ENCODE results near the gene ZFR. TPM values are rescaled to one million over a fixed set of nuclear protein-coding genes. Genes with fewer than 3 reads are reported as not detected.

Gene ZFR
- polyA plus RNA-seq, 1 of the 3 experiments (the other 2 are of a cell fraction) = 24.6 TPM

GRCh38 chr5:32434221-32434620 lies 10.3 kb downstream of the ZFR start:
- POLR2A ChIA-PET = no interaction called here
- TF ChIP-seq USF1 (IDR thresholded peaks at IDR 0.05; ENCODE audit: borderline replicate concordance, low read depth) (no peak), MEF2A (IDR thresholded peaks at IDR 0.05; ENCODE audit: borderline replicate concordance, low read depth) (no peak), CHD2 (IDR thresholded peaks at IDR 0.05; ENCODE audit: low read length, partially characterized antibody) (no peak), USF2 (IDR thresholded peaks at IDR 0.05; ENCODE audit: borderline replicate concordance, low read depth, low read length) (no peak), ZBTB33 (IDR thresholded peaks at IDR 0.05; ENCODE audit: borderline replicate concordance, low read depth) (no peak), FOXJ3 (CRISPR knock-in tag; IDR thresholded peaks at IDR 0.05) (no peak), NFIC (IDR thresholded peaks at IDR 0.05; ENCODE audit: borderline replicate concordance) (no peak), YY1 (IDR thresholded peaks at IDR 0.05; ENCODE audit: low read depth) (no peak), RXRA (IDR thresholded peaks at IDR 0.05; ENCODE audit: borderline replicate concordance, low read depth) (no peak), POLR2AphosphoS5 (IDR thresholded peaks at IDR 0.05; ENCODE audit: low read depth, low read length) (no peak), GATA2 (CRISPR knock-in tag; IDR thresholded peaks at IDR 0.05) (no peak), PBX3 (IDR thresholded peaks at IDR 0.05) (no peak), GABPA (IDR thresholded peaks at IDR 0.05; ENCODE audit: low read depth) (no peak), EP300 (IDR thresholded peaks at IDR 0.05; ENCODE audit: borderline replicate concordance in 1 of 2, low read depth in 1 of 2, low read length in 1 of 2) (no peak), NRF1 (IDR thresholded peaks at IDR 0.05; ENCODE audit: low read depth, low read length) (no peak), SIN3A (IDR thresholded peaks at IDR 0.05; ENCODE audit: borderline replicate concordance, low read depth, low read length) (no peak), FOXM1 (IDR thresholded peaks at IDR 0.05; ENCODE audit: low read depth) (no peak)
- TF ChIP-seq, protein P1, sequence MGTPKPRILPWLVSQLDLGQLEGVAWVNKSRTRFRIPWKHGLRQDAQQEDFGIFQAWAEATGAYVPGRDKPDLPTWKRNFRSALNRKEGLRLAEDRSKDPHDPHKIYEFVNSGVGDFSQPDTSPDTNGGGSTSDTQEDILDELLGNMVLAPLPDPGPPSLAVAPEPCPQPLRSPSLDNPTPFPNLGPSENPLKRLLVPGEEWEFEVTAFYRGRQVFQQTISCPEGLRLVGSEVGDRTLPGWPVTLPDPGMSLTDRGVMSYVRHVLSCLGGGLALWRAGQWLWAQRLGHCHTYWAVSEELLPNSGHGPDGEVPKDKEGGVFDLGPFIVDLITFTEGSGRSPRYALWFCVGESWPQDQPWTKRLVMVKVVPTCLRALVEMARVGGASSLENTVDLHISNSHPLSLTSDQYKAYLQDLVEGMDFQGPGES (IDR thresholded peaks at IDR 0.05; ENCODE audit: low read depth, low read length) = no peak
- Histone ChIP-seq H3K36me3 (replicated peaks in 1 of 2; ENCODE audit: control insufficient read depth in 1 of 2, insufficient read depth in 2 of 2, low read length in 1 of 2) (peaks cover 9 to 32% of the 10 kb centered on the region in 2 experiments), H3K9me3 (no peaks in the 10 kb centered on the region), H3K4me3 (ENCODE audit: low read depth in 2 of 2, low read length in 1 of 2) (no peak overlapping the region), H3K4me2 (no peak overlapping the region), H3K27me3 (ENCODE audit: insufficient read depth) (no peaks in the 10 kb centered on the region), H3K9ac (no peak overlapping the region), H3K27ac (ENCODE audit: low read depth in 2 of 2, low read length in 1 of 2) (no peak overlapping the region), H3K79me2 (ENCODE audit: insufficient read depth) (peaks cover 100% of the 10 kb centered on the region), H2AFZ (ENCODE audit: low read depth) (no peak overlapping the region), H4K20me1 (ENCODE audit: insufficient read depth) (peaks cover 95% of the 10 kb centered on the region), H3F3A (replicated peaks; ENCODE audit: insufficient read depth) (peaks cover 20% of the 10 kb centered on the region), H3K4me1 (ENCODE audit: control insufficient read depth in 1 of 2, insufficient read depth in 2 of 2, low read depth in 1 of 2, low read length in 1 of 2) (no peaks in the 10 kb centered on the region; a peak in 1 of 4 replicates), H3K9me2 (no peaks in the 10 kb centered on the region)
- CTCF ChIA-PET = no interaction called here
- no peak for DNase-seq
- WGBS (ENCODE audit: low lambda C conversion rate) = 95% methylated on average over 1 of the region's 1 CpG
